ENCODE measurements around the gene NKAIN2.
"Not testable (repeated sequence)": the region's sequence is repeated elsewhere in the genome, so short reads cannot be mapped to it uniquely, and the experiment has no call there.

DNA sequence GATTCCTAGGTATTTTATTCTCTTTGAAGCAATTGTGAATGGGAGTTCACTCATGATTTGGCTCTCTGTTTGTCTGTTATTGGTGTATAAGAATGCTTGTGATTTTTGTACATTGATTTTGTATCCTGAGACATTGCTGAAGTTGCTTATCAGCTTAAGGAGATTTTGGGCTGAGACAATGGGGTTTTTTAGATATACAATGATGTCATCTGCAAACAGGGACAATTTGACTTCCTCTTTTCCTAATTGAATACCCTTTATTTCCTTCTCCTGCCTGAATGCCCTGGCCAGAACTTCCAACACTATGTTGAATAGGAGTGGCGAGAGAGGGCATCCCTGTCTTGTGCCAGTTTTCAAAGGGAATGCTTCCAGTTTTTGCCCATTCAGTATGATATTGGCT, 363.6 kb downstream of the NKAIN2 start:
- TF ChIP-seq CTCF (IDR thresholded peaks at IDR 0.05 in 2 of 3, conservative IDR thresholded peaks at IDR 0.05 in 1 of 3; ENCODE audit: borderline replicate concordance in 1 of 3, insufficient read depth in 1 of 3, low read depth in 2 of 3, low read length in 2 of 3); REST (IDR thresholded peaks at IDR 0.05; ENCODE audit: low read depth); POLR2A (IDR thresholded peaks at IDR 0.05; ENCODE audit: borderline replicate concordance, extremely low read depth, insufficient read depth, insufficient read length); POLR2AphosphoS5 (IDR thresholded peaks at IDR 0.05; ENCODE audit: low read depth, low read length); JUND (IDR thresholded peaks at IDR 0.05); CEBPB (IDR thresholded peaks at IDR 0.05; ENCODE audit: low read depth); ZBTB33 (IDR thresholded peaks at IDR 0.05; ENCODE audit: extremely low read depth, insufficient replicate concordance, low read length); CBX3 (IDR thresholded peaks at IDR 0.05; ENCODE audit: low read depth); SP1 (IDR thresholded peaks at IDR 0.05; ENCODE audit: low read depth): not testable (repeated sequence)
- TF ChIP-seq, protein P1, sequence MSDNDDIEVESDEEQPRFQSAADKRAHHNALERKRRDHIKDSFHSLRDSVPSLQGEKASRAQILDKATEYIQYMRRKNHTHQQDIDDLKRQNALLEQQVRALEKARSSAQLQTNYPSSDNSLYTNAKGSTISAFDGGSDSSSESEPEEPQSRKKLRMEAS (IDR thresholded peaks at IDR 0.05): not testable (repeated sequence)
